Right renal pelvis (tissue), 4 donors: ENCODE measurements around the gene APLP1. TPM values are rescaled to one million over a fixed set of nuclear protein-coding genes. Genes with fewer than 3 reads are reported as not detected.

Source experiments
- polyA plus RNA-seq, 4 donors: library from polyadenylated mRNA; unstranded; fragments of 120-200 nt; gene quantifications; one replicate each; pipeline ENCODE4 v1.2.1, GENCODE V29; 2013; ENCODE audit not compliant: insufficient read length in 4 of 4

Gene APLP1
- polyA plus RNA-seq, 4 donors, result 23.6 to 33.2 (median 27.2) TPM

Other genes starting within 250 kb of the APLP1 start
- 10 to 100 TPM; 57.9 to 94.9 (median 60.8) TPM for gene RBM42, start 239.5 kb upstream of the APLP1 start, polyA plus RNA-seq
- 1 to 10 TPM; 1.6 to 3.1 (median 1.7) TPM for gene ETV2, start 226.8 kb upstream of the APLP1 start, polyA plus RNA-seq
- gene COX6B1, start 220.3 kb upstream of the APLP1 start, polyA plus RNA-seq, result 100 to 1,000 TPM; 306 to 370 (median 344) TPM
- 10 to 100 TPM in 3 of 4 donors, 1 to 10 TPM in 1; 1.6 to 48.7 (median 31.6) TPM for gene UPK1A, start 202.1 kb upstream of the APLP1 start, polyA plus RNA-seq
- under 1 TPM in 3 of 4 donors, not detected in 1; 0.37 to 0.51 (median 0.42) TPM for gene ZBTB32, start 164.0 kb upstream of the APLP1 start, polyA plus RNA-seq
- 10 to 100 TPM; 28.1 to 36.6 (median 31.8) TPM for gene KMT2B, start 150.6 kb upstream of the APLP1 start, polyA plus RNA-seq
- 1 to 10 TPM; 2.1 to 4.0 (median 2.9) TPM for gene IGFLR1, start 126.1 kb upstream of the APLP1 start, polyA plus RNA-seq
- 10 to 100 TPM; 15.6 to 19.8 (median 17.1) TPM for gene U2AF1L4, start 123.2 kb upstream of the APLP1 start, polyA plus RNA-seq
- gene PSENEN, start 122.9 kb upstream of the APLP1 start, polyA plus RNA-seq, result 10 to 100 TPM; 62.5 to 86.3 (median 68.7) TPM
- gene LIN37, start 120.0 kb upstream of the APLP1 start, polyA plus RNA-seq, result 10 to 100 TPM in 1 of 4 donors, 1 to 10 TPM in 3; 8.3 to 11.1 (median 9.4) TPM
- 10 to 100 TPM; 26.2 to 30.4 (median 27.8) TPM for gene HSPB6, start 111.5 kb upstream of the APLP1 start, polyA plus RNA-seq
- 10 to 100 TPM; 14.8 to 20.4 (median 16.5) TPM for gene PROSER3, start 110.4 kb upstream of the APLP1 start, polyA plus RNA-seq
- gene ARHGAP33, start 93.0 kb upstream of the APLP1 start, polyA plus RNA-seq, result 10 to 100 TPM; 21.1 to 33.2 (median 23.7) TPM
- 10 to 100 TPM; 24.6 to 48.0 (median 32.4) TPM for gene PRODH2, start 55.7 kb upstream of the APLP1 start, polyA plus RNA-seq
- gene NPHS1, start 16.1 kb upstream of the APLP1 start, polyA plus RNA-seq, result 100 to 1,000 TPM; 133 to 187 (median 153) TPM
- 10 to 100 TPM; 10.1 to 14.6 (median 11.2) TPM for gene KIRREL2, start 11.7 kb upstream of the APLP1 start, polyA plus RNA-seq
- 1 to 10 TPM; 2.5 to 2.9 (median 2.6) TPM for gene NFKBID, start 32.0 kb downstream of the APLP1 start, polyA plus RNA-seq
- 1 to 10 TPM; 2.7 to 3.2 (median 2.9) TPM for gene HCST, start 34.0 kb downstream of the APLP1 start, polyA plus RNA-seq
- 10 to 100 TPM in 1 of 4 donors, 1 to 10 TPM in 3; 8.4 to 12.6 (median 8.8) TPM for gene TYROBP, start 39.7 kb downstream of the APLP1 start, polyA plus RNA-seq
- gene LRFN3, start 67.8 kb downstream of the APLP1 start, polyA plus RNA-seq, result 10 to 100 TPM; 10.7 to 16.9 (median 11.7) TPM
- gene SDHAF1, start 126.6 kb downstream of the APLP1 start, polyA plus RNA-seq, result 10 to 100 TPM; 12.7 to 18.6 (median 13.2) TPM
- gene SYNE4, start 140.2 kb downstream of the APLP1 start, polyA plus RNA-seq, result 10 to 100 TPM; 10.2 to 13.5 (median 11.9) TPM
- 10 to 100 TPM; 13.8 to 18.5 (median 15.2) TPM for gene ALKBH6, start 145.6 kb downstream of the APLP1 start, polyA plus RNA-seq
- 10 to 100 TPM; 51.9 to 65.4 (median 58.4) TPM for gene CLIP3, start 164.3 kb downstream of the APLP1 start, polyA plus RNA-seq
- 10 to 100 TPM; 11.6 to 17.0 (median 12.3) TPM for gene THAP8, start 185.7 kb downstream of the APLP1 start, polyA plus RNA-seq
- gene WDR62, start 186.3 kb downstream of the APLP1 start, polyA plus RNA-seq, result 1 to 10 TPM; 3.6 to 5.1 (median 4.6) TPM
- gene OVOL3, start 242.6 kb downstream of the APLP1 start, polyA plus RNA-seq, result under 1 TPM in 1 of 4 donors, not detected in 3; 0.16 TPM
- gene POLR2I, start 246.3 kb downstream of the APLP1 start, polyA plus RNA-seq, result 10 to 100 TPM; 43.2 to 61.0 (median 48.4) TPM
- 100 to 1,000 TPM; 105 to 138 (median 117) TPM for gene TBCB, start 246.9 kb downstream of the APLP1 start, polyA plus RNA-seq